Muscle layer of duodenum (tissue), 2 donors: ENCODE data around the gene EIF4EBP3.

Source experiments
- H3K27ac ChIP-seq: one replicate; pipeline ENCODE4 v1.7.0; 2013; ENCODE audit warnings: mild to moderate bottlenecking, low read length
- H3K27me3 ChIP-seq: one replicate; pipeline ENCODE4 v1.7.0; 2013; ENCODE audit warnings: low read depth, mild to moderate bottlenecking, control low read depth, low read length
- H3K36me3 ChIP-seq, 2 donors: one replicate each; pipeline ENCODE4 v1.7.0; 2013; ENCODE audit warnings: low read length in 2 of 2, control low read depth in 1 of 2, mild to moderate bottlenecking in 1 of 2; ENCODE audit not compliant: insufficient read depth in 2 of 2, control insufficient read depth in 1 of 2
- H3K4me1 ChIP-seq, 2 donors: one replicate each; pipeline ENCODE4 v1.7.0; 2013; ENCODE audit warnings: low read length in 2 of 2, mild to moderate bottlenecking in 2 of 2, control low read depth in 1 of 2, moderate library complexity in 1 of 2; ENCODE audit not compliant: insufficient read depth in 2 of 2, control insufficient read depth in 1 of 2
- H3K4me3 ChIP-seq, 2 donors: one replicate each; pipeline ENCODE4 v1.7.0; 2013; ENCODE audit warnings: low read length in 2 of 2, low read depth in 1 of 2, mild to moderate bottlenecking in 1 of 2
- H3K9me3 ChIP-seq, 2 donors: one replicate each; pipeline ENCODE4 v1.7.0; 2013; ENCODE audit warnings: low read length in 2 of 2, control low read depth in 1 of 2, mild to moderate bottlenecking in 1 of 2; ENCODE audit not compliant: control insufficient read depth in 1 of 2
- donor health status: healthy.

EIF4EBP3 gene

DNA sequence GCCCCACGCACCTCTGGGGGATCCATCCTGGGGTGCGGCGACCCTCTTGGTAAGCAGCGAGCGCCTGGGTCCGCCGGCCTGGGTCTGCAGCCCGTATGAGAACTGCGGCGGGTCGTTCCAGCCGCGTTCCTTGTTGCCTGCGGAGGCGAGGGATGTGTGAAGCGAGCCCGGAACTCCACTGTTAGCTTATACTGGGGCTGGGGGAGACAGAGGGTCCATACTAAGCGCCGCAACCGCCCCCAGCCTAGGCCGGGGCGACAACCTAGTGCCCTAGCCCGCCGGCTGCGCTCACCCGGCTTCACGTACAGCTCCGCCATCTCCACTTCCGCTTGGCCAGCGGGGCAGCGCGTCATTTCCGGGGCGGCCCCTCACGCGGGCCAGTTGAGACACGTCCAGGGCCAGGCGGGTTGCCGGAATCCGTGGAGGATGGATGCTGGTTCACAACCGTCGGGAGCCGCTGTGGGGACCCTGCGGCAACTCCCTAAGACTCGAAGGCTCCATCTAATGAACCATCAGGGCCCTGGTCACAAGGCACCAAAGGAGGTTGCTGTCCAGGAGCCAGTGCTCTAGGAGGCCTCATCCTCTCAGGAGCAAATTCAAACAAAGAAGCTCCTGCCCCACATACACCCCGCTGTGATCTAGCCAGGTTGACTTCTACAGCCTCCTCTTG is 9.8 kb downstream of the EIF4EBP3 start, which contains the start of gene SRA1:
SRA1 (minus strand) TSS at position 338 of the 670 bp plus-strand sequence; CDS start at position 317, 21 bp downstream.
- peaks cover 11 to 20% of the 10 kb centered on the region in 2 donors for H3K4me1 ChIP-seq
- H3K4me3 ChIP-seq, result peak within 1 kb of the TSS; percentile 78 to 94
- peaks cover 9 to 22% of the 10 kb centered on the region in 2 donors for H3K36me3 ChIP-seq

DNA sequence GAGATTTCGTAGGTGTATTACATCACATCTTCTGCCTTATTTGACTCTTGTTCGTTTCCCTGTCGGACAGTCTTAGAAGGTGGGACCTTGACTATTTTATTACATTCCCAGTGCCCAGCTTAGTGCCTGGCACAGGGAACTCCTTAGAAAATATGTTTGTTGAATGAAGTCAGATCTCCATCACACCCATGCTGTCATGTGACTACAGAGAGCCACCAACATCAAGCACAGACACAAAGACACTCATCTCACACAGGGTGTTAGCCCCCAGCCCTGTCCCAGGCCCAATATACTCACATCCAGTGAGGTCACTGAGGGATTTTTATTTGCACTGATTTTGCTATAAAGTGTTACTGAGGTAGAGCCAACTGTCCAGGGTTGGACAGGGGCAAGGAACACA is 10.5 kb downstream of the EIF4EBP3 start:
- Histone ChIP-seq H3K4me3 (peak overlapping the region in 1 of 2 donors; percentile 94), H3K4me1 (peaks cover 16 to 25% of the 10 kb centered on the region in 2 donors)

More for the DNA sequence above, 9.8 kb downstream of the EIF4EBP3 start, which contains the start of gene SRA1:
- no peaks in the 10 kb centered on the region for H3K27me3 ChIP-seq
- peak within 1 kb of the TSS; percentile 96 for H3K27ac ChIP-seq
- no peaks in the 10 kb centered on the region for H3K9me3 ChIP-seq

GRCh38 chr5:140558542-140558941 is 11.1 kb downstream of the EIF4EBP3 start:
- peaks cover 21 to 31% of the 10 kb centered on the region in 2 donors for H3K4me1 ChIP-seq
- no peaks in the 10 kb centered on the region for H3K27me3 ChIP-seq
- H3K9me3 ChIP-seq, result no peaks in the 10 kb centered on the region
- H3K36me3 ChIP-seq, result peaks cover 9 to 22% of the 10 kb centered on the region in 2 donors
- H3K4me3 ChIP-seq, result no peak overlapping the region
- peak overlapping the region; percentile 96 for H3K27ac ChIP-seq

More for the DNA sequence above, 10.5 kb downstream of the EIF4EBP3 start:
- Histone ChIP-seq H3K36me3 (peaks cover 9 to 22% of the 10 kb centered on the region in 2 donors), H3K27ac (peak overlapping the region; percentile 96), H3K27me3 (no peaks in the 10 kb centered on the region), H3K9me3 (no peaks in the 10 kb centered on the region)

DNA sequence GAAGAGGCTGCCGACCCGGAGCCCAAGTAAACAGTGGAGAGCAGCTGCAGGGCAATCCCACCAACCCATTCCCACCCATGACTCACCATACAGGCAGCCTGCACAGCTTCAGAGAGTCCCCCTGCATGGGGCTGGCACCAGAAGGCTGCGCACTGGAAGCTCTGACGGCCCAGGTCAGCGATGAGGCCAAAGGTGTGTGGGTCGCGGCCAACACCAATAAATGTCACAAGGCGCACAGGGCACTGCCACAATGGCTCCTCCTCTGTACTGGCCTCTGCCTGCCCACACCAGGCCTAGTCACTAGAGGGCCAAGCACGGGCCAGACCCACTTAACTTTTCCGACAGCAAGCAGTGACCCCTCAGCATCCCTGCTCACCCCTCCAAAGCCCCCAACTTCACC is 12.8 kb downstream of the EIF4EBP3 start:
- Histone ChIP-seq H3K4me3 (no peak overlapping the region), H3K27ac (no peak overlapping the region), H3K27me3 (no peaks in the 10 kb centered on the region), H3K4me1 (peaks cover 25 to 34% of the 10 kb centered on the region in 2 donors), H3K9me3 (no peaks in the 10 kb centered on the region), H3K36me3 (peaks cover 9 to 22% of the 10 kb centered on the region in 2 donors)

GRCh38 chr5:140561753-140562523 is 14.5 kb downstream of the EIF4EBP3 start:
- H3K36me3 ChIP-seq, result peaks cover 16 to 32% of the 10 kb centered on the region in 2 donors
- H3K9me3 ChIP-seq, result no peaks in the 10 kb centered on the region
- no peaks in the 10 kb centered on the region for H3K27me3 ChIP-seq
- H3K4me3 ChIP-seq, result no peak overlapping the region
- H3K27ac ChIP-seq, result no peak overlapping the region
- peaks cover 20 to 38% of the 10 kb centered on the region in 2 donors for H3K4me1 ChIP-seq

- Histone ChIP-seq H3K36me3 (peaks cover 30 to 45% of the 10 kb centered on the region in 2 donors), H3K4me1 (peaks cover 21 to 54% of the 10 kb centered on the region in 2 donors), H3K27me3 (no peaks in the 10 kb centered on the region)
Measured at GRCh38 chr5:140563596-140563995, 16.1 kb downstream of the EIF4EBP3 start.

GRCh38 chr5:140564196-140565023 is 16.9 kb downstream of the EIF4EBP3 start, which contains the start of the genes APBB3 and SLC35A4:
APBB3 (minus strand) TSS chr5:140564598; CDS start chr5:140564245, 353 bp downstream.
SLC35A4 (plus strand) TSS chr5:140564828; CDS start chr5:140567170, 2,342 bp downstream.
- Histone ChIP-seq H3K27ac (peak within 1 kb of the TSS; percentile 98), H3K27me3 (no peaks in the 10 kb centered on the region), H3K36me3 (peaks cover 30 to 47% of the 10 kb centered on the region in 2 donors), H3K4me3 (peak within 1 kb of the TSS; percentile 66 to 93), H3K9me3 (no peaks in the 10 kb centered on the region), H3K4me1 (peaks cover 24 to 58% of the 10 kb centered on the region in 2 donors)

More at GRCh38 chr5:140563596-140563995, 16.1 kb downstream of the EIF4EBP3 start:
- Histone ChIP-seq H3K9me3 (no peaks in the 10 kb centered on the region), H3K27ac (peak overlapping the region; percentile 98), H3K4me3 (peak overlapping the region; percentile 66 to 93)

- Histone ChIP-seq H3K36me3 (peaks cover 30 to 46% of the 10 kb centered on the region in 2 donors), H3K4me1 (peaks cover 24 to 64% of the 10 kb centered on the region in 2 donors), H3K4me3 (peak overlapping the region; percentile 66 to 93), H3K27me3 (no peaks in the 10 kb centered on the region), H3K27ac (peak overlapping the region; percentile 98), H3K9me3 (no peaks in the 10 kb centered on the region)
Measured at GRCh38 chr5:140565024-140565779, 17.7 kb downstream of the EIF4EBP3 start.

DNA sequence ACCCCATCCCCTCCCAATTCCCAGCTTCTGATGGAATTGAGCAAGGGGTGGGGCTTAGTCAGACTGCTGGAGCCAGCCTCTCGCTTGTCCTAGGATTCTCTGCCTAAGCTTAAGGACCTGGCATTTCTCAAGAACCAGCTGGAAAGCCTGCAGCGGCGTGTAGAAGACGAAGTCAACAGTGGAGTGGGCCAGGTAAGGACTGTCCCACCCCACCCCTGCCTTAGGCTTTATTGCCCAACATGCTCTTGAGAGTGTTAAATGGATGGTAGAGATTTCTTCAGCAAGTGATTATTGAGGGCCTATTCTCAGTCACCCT is 18.3 kb downstream of the EIF4EBP3 start:
- H3K36me3 ChIP-seq, result peaks cover 34 to 43% of the 10 kb centered on the region in 2 donors
- H3K27me3 ChIP-seq, result no peaks in the 10 kb centered on the region
- no peaks in the 10 kb centered on the region for H3K9me3 ChIP-seq
- H3K4me1 ChIP-seq, result peaks cover 24 to 68% of the 10 kb centered on the region in 2 donors
- peak overlapping the region; percentile 98 for H3K27ac ChIP-seq
- peak overlapping the region; percentile 66 to 93 for H3K4me3 ChIP-seq

DNA sequence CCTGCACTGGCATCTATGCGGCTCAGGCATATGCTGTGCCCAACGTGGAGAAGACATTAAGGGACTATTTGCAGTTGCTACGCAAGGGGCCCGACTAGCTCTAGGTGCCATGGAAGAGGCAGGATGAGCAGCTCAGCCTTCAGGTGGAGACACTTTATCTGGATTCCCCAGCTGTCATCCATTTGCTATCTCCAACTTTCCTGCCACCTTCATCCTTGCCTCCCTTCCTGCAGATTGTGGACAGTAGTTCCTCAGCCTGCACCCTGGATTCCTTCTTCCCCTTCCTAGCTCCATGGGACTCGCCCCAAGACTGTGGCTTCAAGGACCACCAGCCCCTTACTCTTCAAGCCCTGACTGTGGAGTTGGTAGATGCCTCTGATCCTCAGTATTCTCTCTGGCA is 19.2 kb downstream of the EIF4EBP3 start:
- H3K4me3 ChIP-seq, result no peak overlapping the region
- H3K9me3 ChIP-seq, result no peaks in the 10 kb centered on the region
- no peaks in the 10 kb centered on the region for H3K27me3 ChIP-seq
- peaks cover 25 to 35% of the 10 kb centered on the region in 2 donors for H3K36me3 ChIP-seq
- peaks cover 24 to 76% of the 10 kb centered on the region in 2 donors for H3K4me1 ChIP-seq
- no peak overlapping the region for H3K27ac ChIP-seq
